GM18519 (cell line): ENCODE measurements around the gene SEC14L2.
"Not testable (repeated sequence)": the region's sequence is repeated elsewhere in the genome, so short reads cannot be mapped to it uniquely, and the experiment has no call there.

Source experiments
- ATAC-seq: cut with Tn5 transposase; IDR thresholded peaks from one replicate; pipeline ENCODE4 v1.9.1; 2021; ENCODE audit warnings: mild to moderate bottlenecking, moderate library complexity; ENCODE audit not compliant: unreplicated experiment, low FRiP score

SEC14L2 gene

DNA sequence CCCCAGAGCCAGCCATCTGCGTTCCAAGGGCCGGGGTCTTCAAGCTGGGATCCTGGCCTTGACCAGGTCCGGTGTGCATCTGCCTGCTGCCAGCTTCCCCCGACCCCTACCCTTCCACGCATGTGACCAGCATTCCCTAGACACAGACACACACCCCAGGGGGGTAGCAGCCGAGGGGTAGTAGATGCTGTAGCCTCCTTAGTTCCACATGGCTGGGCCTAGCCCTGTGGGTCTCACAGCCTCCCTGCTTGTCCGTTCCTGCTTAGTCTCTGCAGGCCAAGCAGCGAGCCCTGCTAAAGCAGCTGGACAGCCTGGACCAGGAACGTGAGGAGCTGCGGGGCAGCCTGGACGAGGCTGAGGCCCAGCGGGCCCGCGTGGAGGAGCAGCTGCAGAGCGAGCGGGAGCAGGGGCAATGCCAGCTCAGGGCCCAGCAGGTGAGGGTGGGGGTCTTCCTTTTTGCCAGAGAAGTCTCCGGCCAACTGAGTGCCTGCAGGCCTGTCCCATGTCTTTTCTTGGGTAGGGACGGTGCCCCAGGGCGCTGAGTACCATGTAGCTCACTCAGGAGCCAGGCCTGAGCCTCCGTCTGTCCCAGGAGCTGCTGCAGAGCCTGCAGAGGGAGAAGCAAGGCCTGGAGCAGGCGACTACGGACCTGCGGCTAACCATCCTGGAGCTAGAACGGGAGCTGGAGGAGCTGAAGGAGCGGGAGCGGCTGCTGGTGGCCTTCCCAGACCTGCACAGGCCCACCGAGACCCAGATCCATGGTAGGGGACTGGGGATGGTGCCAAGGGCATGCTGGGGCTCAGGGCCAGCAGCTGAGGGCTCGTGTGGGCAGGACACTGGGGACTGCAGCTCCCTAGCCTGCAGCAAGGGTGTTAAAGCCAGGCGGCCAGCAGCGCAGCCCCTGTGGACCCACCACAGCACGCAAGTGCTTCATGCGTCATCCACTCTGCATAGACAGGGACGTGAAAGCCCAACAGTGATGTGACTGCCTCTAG, 23.2 kb upstream of the SEC14L2 start:
- ATAC-seq = no peak

DNA sequence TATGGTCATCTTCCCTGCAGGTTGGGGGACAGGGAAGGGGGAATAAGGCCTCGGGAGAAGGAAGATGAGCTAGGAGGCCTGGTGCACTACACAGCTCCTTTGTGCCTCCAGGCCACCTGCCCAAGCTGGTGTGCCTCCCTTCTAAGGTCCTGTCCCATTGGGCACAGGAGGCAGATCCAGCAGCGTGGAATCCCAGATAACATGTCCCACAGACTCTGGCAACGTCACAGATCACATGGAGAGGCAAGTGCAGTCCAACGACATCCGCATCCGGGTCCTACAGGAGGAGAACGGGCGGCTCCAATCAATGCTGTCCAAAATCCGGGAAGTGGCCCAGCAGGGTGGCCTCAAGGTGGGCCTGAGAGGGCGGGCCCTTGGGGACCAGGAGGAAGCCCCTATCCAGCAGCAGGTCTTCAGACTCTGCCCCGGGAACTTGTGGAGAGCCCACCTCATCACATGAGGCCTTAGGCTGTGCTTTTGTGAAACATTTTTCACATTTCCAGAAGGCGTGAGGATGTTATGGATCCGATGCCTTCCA, 21.4 kb upstream of the SEC14L2 start:
- no peak for ATAC-seq

DNA sequence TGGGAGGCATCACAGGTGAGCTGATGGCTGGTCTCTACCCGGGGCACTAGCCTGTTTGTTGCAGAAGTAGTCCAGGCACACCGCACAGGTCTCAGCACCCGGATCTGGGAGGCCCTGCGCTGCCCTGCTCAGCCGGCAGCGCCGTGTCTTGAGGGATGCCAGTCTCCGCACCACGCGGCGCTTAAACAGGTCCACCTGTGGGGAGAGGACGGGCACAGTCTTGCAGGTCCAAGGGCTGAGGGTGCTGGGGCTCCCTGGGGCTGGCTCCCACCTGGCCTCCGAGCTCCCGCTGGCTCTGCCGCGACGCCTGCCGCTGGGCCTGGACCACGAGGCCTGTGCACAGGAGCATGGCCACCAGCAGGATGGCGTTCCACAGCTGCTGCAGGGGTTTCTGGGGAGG, 16.8 kb upstream of the SEC14L2 start:
- no peak for ATAC-seq

DNA sequence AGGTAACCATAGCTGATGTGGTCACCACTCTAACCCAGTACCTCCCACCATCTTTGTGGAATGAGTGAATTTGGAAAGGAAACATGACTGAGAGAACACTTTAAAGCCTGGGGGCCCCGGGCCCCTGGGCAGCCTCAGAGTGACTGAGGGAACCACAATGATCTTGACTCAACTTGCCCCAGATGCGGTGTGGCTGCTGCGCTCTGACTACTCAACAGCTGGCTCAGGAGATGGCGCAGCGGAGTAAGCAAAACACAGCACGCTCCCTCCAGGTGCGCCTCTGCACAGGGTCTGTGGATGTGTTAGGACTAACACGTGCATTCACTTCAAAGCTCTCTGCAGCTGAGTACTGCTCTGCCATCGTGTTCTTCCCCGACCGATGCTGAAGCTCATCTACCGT, 15.6 kb upstream of the SEC14L2 start:
- ATAC-seq = no peak

DNA sequence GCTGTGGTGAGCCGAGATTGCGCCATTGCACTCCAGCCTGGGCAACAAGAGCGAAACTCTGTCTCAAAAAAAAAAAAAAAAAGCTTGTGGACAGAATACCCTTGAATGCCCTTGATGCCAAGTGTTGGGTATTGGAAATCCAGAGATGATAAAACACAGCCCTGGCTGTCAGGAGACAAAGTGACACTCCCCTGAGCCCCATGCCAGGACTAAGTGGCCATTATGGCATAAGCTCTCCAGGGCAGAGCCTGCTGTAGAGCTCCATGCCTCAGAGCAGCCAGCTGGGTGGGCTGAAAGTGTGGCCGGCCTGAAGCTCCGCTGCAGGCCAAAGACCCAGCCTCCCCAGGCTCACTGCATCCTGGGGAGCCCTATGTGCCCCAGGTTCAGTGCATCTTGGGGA, 14.5 kb upstream of the SEC14L2 start:
- no peak for ATAC-seq

DNA sequence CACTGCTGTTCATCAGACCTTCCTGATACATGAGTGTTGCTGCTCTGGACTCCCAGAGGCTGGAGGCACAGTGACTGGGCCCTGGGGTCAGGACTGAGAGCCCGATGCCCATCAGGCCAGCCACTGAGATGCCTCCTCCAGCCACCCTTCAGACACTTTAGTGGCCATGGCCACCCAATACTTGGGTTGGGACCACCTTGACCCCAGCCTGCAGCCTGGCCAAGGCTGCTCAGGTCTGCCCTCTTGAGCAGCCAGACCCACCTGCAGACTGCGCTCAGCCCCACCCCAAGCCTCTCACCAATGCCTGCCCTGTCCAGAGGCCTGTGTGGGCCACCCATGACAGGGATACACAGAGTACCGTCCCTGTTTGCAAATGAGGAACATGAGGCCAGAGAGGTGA, 13.8 kb upstream of the SEC14L2 start:
- ATAC-seq = no peak

DNA sequence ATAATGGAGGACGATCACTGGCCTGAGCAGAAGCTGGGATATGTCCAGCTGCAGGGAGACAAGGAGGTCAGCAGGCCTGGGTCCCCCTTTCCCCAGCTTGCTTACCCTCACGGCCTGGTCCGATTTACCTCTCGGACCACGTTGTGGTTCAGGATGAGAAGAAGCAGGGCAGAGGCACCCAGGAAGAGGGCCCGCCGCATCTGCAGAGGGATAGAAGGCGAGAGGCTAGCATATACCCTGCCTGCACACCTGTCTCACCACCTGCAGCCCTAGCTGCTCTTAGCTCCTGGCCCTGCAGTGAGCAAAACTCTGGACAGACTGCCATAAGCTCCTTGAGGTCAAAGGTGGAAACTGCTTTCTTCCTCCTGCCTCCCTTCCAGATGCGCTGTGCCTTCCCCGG, 10.9 kb upstream of the SEC14L2 start:
- ATAC-seq = no peak

DNA sequence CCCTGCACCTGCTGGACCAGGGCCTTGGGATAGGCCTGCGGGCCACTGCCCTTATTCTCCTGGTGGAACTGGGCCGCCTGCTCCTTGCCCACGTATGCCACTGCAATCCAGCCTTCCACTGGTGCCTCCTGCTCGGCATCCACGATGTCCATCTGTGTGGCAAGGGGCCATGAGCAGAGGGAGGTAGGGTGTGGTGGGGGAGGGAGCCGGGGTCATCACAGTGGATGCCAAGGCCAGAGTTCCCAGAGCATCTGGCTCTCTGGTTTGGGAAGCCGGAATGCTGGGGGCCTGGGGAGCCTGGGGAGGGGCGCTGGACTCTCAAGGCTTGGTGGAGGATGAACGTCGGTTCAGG, 10.2 kb upstream of the SEC14L2 start:
- ATAC-seq = no peak

DNA sequence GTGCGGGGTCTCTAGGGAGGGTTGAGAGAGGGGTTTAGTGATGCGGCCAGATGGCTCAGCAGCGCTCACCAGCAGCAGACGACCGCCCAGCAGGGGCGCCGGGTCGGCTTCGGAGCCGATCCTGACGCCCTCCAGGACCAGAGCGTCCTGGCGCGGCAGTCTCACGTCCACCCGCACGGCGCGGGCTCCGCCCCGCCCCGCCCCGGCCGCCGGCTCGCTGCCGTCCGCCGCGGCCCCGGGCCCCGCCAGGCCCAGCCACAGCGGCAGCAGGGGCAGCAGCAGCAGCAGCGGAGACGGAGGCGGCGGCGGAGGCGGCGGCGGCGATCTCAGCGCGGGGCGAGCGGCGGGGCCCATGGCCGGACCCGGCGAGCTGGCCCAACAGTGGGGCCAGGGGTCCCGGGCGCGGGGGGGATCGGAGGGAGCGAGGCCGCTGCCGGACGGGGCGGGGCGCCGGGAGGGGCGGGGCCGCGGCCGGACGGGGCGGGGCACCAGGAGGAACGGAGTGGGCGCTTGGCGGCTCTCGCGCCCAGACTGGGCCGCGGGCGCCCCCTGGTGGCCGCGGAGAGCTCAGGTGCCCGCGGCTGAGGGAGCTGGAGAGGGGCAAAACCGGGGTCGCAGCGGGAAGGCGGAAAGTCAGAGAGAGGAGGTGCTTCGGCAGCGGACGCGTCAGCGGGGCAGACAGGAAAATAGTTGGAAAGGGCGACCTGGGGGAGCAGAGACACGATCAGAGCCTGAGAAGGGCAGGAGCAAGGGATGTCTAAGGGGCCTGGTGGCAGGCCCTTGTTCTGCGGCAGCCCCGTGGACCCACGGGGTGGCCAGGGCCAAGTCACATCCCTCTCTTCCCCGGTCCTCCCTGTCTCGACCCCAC, 9.6 kb upstream of the SEC14L2 start, which contains the start of gene RNF215:
Gene RNF215 (minus strand): TSS at position 452 of the 868 bp plus-strand sequence. CDS start 98 bp downstream, at position 354.
- no peak for ATAC-seq

DNA sequence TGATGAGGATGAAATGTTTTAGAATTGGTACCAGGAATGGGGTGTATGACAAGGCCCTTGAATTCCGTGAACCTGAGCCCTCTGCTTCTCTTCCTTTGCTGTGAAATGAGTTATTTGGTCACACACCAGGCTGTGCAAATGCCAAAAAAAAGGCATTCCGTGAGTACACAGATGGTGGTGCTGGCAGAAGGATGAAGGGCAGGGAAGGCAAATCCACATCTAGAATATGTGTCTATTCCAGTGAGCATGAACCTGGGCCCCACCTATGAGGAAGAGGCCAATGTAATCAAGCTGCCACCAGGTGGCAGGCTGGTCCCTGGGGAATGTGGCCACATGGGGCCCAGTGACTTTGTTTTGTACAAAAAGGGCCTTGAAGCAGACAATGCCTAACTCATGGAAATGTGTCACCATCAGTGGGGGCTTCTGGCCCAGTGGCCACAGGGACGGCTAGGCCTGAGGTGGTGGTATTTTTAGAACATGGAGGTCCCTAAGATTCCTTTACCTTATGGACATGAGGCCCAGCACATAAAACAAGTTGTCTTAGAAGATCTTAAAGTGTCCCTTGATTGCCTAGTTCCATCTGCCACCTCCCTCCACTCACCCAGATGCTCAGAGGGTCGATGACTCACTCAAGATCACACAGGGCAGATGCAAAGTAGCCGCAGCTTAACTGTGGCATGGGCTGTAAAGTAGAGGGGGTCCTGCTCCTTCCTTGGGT, 5.7 kb upstream of the SEC14L2 start:
- no peak for ATAC-seq

DNA sequence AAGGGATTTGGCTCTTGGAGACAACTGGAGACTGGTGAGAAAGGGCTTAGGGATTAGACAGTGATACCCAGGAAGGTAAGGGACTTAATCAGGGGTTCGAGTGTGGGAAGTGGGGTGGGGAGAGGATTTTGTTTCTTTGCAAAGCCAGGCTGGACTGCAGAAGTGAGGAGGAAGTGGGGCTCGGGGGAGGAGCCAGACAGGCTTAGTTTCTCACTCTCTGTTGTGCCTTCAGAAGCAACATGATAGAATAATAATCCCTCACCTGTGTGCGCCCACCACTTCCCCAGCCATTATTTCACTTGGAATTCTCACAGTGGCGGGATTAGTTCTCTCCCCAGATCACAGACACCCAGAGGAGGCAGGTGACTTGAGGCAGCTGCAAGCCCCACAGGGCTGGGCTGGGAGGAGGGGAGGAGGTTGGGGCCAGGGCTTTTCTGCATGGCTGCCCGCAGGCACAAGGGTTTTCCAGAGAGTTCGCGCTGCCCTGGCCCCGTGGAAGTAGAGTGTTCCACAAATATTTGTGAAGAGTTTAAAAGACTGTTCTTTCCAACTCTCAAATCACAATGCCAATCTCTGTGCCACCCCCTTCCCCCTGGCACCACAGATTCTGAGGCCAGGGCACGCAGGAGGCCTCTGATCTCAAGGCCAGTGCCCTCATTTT, 4.0 kb upstream of the SEC14L2 start:
- ATAC-seq = no peak

DNA sequence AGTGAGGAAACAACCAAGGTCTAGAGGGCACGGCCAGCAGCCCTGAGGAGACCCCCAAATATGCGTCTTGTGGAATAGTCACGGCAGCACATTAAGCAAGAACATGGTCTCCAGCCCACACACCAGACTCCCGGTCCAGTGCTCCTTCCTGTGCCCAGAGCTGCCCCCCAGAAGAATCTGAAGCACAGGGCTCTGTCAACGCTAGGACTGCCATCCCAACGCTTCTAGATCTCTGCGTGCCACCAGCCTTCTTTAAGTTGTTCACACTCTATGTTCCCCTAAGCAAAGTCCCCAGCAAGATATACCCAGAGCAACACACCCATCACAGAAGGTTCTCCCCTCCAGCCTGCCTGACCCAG, 3.5 kb upstream of the SEC14L2 start:
- no peak for ATAC-seq

DNA sequence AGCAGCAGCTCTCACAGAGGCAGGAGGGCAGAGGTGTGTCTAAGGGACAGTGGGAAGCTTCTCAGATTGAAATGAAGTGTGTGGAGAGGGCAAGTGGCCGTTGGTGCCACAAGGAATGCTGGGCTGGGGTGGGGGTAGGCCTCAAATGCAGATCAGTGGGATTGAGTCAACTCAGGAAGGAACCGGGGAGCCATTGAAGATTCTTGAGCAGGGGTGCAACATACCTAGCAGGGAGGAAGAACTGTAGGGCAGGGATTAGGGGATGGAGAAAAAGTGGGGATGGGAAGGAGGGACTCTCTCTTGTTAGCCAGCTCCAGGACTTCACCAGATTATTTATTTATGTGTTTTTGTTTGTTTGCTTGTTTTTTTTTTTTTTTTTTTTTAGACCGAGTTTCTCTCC, 2.9 kb upstream of the SEC14L2 start:
- ATAC-seq = no peak

DNA sequence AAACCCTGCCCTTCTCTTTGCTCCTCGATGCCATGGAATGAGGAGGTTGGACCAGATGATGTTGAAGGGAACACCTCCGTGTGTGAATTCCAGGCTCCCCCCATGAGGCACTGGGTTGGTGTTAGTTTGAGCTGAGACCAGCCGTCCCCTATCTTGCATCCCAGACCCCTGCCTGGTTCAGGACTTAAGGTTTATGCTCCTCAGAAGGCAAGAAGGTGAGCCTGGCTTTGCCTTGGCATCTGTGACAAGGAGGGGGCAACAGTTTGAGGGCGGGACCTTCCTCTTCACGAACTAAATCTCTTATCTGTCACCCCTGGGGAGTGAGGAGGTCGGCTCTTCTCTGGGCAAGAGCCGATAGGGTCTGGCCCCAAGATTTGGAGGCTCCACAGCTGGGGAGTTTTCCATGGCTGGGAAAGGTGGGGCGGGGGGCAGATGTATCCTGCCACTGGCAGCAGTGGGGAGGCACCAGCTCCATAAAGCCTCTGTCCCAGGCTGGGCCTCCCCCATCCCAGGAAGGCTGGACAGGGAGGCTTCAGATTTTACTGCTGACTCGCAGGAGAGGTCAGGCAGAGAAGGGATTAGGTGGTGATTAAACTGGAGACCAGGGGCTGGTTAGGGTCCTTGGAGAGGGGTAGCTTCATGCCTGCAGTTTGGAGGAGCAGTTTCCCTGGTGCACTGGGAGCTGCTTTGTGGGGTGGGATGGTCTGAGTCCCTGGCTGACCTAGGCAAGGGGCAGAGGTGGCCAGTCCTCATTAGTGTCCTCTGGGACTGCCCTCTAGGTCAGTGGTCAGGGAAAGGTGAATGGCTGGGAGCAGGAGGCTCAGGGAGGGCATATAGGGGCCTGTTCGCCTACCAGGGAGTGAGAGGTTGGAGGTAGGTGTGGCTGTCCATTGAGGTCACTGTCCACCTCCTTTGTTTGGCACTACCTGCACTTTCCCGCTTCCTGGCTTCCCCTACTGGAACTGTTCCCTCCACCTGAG, 1.1 kb downstream of the SEC14L2 start:
- no peak for ATAC-seq

DNA sequence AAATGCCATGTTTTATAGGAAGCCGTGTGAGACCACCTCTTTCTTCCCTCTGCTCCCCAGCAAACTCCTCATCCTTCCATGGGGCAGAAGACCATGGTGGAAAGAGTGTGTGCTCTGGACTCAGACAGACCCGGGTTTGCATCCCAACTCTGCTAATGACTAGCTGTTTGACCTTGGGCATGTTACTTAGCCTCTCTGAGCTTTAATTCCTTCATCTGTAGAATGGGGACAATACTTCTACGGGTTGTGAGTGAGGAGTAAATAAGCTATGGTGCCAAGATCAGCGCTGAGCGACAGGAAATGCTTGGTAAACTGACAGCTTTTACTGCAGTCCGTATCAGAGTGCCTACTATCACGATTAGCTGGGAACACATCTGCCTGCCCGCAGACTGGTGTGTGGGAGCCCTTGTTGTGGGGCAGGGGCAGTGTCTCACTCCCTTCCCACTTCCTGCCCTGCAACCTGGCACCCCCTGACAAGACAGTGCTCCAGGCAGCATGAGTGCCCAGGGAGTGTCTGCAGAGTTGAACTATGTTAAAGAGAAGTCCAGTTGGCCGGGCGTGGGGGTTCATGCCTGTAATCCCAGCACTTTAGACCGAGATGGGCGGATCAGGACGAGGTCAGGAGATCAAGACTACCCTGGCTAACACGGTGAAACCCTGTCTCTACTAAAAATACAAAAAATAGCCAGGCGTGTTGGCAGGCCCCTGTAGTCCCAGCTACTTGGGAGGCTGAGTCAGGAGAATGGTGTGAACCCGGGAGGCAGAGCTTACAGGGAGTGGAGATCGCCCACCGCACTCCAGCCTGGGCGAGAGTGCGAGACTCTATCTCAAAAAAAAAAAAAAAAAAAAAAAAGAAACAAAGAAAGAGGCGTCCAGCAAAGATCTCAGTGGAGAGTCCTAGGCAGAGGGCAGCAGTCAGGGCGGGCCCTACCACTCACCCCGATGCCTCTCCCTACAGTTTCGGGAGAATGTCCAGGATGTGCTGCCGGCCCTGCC, 2.2 kb downstream of the SEC14L2 start:
- ATAC-seq = no peak

DNA sequence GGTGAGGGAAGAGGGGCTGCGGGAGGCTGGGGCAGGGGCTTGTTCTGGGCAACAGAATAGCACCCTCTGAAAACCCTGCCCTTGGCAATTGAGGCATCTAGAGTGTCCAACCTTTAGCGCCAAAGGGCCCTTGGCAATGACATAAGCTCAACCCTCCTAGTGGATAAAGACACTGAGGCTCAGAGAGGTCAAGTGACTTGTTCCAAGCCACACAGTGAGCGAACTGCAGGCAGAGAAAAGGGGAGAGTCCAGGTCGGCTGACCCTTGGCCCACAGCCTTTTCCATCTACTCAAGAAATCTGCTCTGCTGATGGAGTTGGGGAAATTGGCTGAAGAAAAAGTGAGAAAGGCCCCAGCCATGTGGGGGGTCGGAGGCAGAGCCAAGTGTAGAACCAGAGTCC, 2.9 kb downstream of the SEC14L2 start:
- no peak for ATAC-seq

DNA sequence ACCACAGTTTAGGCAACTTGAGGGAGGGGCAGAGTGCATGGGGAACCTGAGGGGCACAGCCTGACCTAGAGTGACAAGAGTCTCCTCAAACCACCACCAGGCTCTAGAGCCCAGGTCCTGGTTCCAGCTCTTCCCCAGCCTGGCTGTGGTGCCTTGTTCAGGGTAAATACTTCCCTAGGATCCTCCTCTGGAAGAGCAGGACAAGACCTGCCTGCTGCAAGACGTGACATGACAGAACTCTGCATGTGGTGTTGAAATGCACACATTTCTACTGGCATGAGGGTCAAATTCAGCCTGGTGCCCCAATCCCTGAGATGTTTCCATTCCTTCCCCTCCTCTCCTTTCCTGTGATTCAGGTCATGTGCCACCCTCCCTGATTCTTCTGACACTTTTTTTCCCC, 3.3 kb downstream of the SEC14L2 start:
- no peak for ATAC-seq

DNA sequence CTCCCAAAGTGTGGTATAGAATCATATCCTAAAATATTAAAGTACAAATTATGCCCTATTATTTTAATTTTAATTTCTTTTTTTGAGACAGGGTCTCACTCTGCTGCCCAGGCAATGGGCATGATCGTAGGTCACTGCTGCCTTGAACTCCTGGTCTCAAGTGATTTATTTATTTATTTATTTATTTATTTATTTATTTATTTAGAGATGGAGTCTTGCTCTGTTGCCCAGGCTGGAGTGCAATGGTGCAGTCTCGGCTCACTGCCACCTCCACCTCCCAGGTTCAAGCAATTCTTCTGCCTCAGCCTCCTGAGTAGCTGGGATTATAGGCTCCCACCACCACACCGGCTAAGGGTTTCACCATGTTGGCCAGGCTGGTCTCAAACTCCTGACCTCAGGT, 4.2 kb downstream of the SEC14L2 start:
- ATAC-seq = not testable (repeated sequence)
